GM21360 (cell line): ENCODE data around the gene BPIFB2.
"Not testable (repeated sequence)": the region's sequence is repeated elsewhere in the genome, so short reads cannot be mapped to it uniquely, and the experiment has no call there.

Experiments
- ATAC-seq: cut with Tn5 transposase; IDR thresholded peaks from one replicate; pipeline ENCODE4 v1.9.1; 2021; ENCODE audit warnings: mild to moderate bottlenecking, moderate library complexity; ENCODE audit not compliant: unreplicated experiment

BPIFB2 gene

DNA sequence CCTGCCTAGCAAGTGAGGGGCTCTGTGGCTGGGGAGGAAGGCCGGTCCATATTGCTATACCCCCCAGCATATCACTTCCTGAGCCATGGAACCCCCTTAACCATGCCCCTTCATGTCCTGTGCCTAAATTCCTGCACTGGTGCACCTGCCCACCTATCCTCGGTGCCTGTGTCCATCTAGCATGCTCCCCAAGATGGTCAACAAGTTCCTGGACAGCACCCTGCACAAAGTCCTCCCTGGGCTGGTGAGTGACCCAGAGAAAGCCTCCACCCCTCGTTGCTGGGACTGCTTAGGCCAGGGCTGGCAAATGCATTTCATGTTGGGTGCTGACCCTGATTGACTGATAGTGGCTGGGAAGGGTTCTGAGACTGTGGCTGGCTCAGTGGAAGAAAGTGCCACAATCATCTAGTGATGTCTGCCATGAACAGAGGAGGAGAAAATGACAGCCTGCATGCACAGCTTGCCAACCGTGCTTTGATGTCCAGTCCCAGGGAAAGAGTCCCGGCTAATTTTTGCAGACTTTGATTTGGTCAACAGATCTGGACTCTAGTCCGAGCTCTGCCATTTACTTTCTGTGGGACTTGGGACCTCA, 27.5 kb downstream of the BPIFB2 start:
- no peak for ATAC-seq

DNA sequence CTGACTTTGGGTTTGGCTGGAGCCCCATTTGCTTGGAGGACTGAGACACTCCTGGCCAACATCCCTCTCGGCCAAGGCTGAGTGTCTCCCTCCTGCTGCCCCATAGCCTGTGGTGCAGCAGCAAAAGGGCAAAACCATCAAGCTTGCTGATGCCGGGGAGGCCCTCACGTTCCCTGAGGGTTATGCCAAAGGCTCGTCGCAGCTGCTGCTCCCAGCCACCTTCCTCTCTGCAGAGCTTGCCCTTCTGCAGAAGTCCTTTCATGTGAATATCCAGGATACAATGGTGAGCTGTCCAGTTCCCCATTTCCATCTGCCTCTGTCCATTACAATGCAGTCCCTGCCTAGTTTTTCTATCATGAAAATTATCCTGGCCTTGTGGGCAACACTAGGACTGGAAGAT, 30.0 kb downstream of the BPIFB2 start:
- no peak for ATAC-seq

GRCh38 chr20:33038243-33038642, 30.7 kb downstream of the BPIFB2 start:
- no peak for ATAC-seq

GRCh38 chr20:33042430-33042829, 34.9 kb downstream of the BPIFB2 start:
- no peak for ATAC-seq

GRCh38 chr20:33042983-33043730, 35.7 kb downstream of the BPIFB2 start:
- no peak for ATAC-seq

- no peak for ATAC-seq
Observed at GRCh38 chr20:33043731-33044181, 36.3 kb downstream of the BPIFB2 start.

DNA sequence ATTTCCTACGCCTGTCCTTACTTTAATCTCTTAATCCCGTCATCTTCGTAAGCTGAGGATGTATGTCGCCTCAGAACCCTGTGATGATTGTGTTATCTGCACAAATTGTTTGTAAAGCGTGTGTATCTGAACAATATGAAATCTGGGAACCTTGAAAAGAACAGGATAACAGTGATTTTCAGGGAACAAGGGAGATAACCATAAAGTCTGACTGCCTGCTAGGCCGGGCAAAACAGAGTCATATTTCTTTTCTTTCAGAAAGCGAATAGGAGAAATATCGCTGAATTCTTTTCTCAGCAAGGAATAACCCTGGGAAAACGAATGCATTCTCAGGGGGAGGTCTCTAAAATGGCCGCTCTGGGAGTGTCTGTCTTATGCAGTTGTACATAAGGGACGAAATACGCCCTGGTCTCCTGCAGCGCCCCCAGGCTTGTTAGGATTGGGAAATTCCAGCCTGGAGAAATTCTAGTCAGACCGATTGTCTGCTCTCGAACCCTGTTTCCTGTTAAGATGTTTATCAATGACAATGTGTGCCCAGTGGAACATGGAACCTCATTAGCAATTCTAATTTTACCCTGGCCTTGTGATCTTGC, 37.7 kb downstream of the BPIFB2 start:
- ATAC-seq = not testable (repeated sequence)

GRCh38 chr20:33046412-33046811, 38.9 kb downstream of the BPIFB2 start:
- ATAC-seq = no peak

DNA sequence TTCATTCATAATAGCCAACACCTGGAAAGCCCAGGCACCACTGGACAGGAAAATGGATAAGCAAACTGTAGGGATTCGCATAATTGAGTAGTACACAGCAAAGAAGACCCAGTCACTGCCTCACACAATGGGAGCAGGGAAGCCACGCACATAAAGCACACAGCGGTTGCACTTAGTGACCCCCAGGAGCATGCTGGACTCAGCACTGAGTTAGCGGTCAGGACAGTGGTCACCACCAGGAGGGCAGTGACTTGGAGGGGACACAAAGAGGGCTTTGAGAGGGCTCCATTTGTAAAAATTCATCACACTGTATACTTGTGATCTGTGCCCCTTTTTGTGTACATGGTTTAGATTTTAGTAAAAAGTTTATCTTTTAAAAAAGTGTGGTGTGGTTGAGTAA, 43.8 kb downstream of the BPIFB2 start:
- ATAC-seq = no peak

DNA sequence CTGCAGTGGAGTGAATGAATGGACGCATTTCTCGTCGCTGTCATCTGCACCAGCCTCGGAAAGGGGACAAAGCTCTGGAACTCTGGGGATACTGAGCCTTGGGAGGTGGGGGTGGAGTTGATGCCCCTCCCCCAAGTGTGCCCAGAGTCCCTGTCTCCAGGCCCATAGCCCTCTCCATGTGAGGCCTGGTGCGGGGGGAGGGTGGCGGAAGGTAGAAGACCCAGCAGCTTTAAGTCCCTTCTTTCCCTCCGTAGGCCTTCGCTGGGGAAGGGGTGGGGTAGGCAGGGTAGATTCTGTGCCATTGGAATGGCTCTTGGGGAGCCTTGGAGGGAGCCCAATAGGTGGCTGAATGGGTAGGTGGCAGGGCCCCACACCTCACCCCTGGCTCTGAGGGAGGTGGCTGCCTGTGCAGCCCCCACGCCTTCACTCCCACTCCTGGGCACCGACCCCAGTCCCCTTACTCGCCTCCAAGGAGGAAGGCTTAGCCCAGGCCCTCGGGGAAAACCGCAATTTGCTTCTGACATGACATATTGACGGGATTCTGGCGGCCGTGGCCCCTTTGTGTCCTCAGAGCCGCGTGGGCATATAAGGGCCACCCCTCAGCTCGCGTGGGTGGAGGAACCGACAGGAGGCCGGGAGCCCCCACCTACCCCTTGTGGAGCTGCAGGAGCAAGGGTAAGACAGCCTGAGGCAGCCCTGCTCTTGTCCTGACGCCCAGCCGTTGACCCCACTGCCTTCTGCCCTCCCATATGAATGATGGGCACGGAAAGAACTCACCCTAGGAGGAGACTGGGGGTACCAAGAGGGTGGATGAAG, 46.0 kb downstream of the BPIFB2 start, which contains the start of gene BPIFB3:
Gene BPIFB3, plus strand, starts transcription at position 613 of the 816 bp plus-strand sequence. CDS start 1,533 bp downstream, outside the sequence.
- ATAC-seq = no peak

- ATAC-seq = no peak
Observed at GRCh38 chr20:33054381-33054780, 46.9 kb downstream of the BPIFB2 start.

DNA sequence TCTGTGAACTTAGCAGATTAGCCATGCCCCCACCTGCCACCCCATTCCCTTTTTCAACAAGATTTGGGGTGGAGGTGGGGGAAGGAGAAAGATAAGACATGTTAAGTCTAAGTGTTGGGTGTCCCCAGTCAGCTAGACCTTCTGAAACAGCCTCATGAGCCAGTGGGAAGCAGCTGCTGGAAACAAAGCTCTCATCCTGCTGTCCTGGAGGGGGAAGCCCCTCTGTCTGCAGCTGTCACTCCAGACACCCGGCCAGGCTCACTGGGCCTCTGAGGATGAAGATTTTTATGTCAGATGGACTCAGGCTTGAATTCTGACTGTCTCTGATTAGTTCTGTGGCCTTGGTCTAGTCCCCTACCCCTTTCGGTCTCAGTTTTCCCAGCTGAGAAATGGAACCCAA, 47.3 kb downstream of the BPIFB2 start:
- ATAC-seq = no peak

- ATAC-seq = no peak
Observed at GRCh38 chr20:33059136-33059535, 51.6 kb downstream of the BPIFB2 start.

DNA sequence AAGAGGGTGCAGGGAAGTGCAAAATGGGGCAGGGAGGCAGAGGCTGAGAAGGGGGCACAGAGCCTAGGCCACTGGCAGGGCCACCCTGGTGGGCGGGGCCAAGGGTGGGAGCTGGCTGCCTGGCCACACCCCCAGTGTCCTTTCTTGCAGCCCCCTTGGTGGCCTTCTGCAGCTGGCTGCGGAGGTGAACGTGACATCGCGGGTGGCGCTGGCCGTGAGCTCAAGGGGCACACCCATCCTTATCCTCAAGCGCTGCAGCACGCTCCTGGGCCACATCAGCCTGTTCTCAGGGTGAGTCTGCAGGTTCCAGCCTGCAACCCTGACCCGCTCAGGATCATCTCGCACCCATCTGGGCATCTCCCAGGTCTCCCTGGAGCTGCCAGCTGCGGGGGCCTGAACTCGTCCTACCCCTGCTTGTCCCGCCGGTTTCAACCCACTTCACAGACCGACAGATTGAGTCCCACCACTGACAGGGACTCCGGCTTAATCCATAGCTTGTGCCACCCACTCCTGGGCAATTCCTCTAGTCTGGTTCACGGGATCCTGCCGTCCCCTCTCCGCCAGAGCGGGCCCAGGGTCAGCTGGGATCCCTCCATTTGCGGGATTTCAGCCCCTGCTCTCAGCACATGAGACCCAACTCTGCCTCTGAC, 52.4 kb downstream of the BPIFB2 start:
- no peak for ATAC-seq

DNA sequence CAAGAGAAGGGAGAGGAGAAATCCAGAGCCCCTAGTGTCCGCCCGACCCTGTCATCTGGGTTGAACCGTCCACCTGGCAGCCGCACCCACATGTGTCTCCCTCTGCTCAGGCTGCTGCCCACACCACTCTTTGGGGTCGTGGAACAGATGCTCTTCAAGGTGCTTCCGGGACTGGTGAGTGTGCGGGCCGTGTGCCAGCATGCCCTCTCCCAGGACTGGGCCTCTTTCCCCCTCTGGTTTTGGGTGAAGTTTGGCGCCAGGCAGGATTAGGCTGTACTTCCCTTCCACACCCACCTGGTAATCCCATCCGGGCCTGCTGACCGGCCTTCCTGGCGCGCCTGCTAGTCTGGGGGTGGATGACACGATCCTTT, 54.1 kb downstream of the BPIFB2 start:
- ATAC-seq = no peak

GRCh38 chr20:33062105-33062824, 54.8 kb downstream of the BPIFB2 start:
- ATAC-seq = no peak

GRCh38 chr20:33062825-33063149, 55.3 kb downstream of the BPIFB2 start:
- no peak for ATAC-seq

DNA sequence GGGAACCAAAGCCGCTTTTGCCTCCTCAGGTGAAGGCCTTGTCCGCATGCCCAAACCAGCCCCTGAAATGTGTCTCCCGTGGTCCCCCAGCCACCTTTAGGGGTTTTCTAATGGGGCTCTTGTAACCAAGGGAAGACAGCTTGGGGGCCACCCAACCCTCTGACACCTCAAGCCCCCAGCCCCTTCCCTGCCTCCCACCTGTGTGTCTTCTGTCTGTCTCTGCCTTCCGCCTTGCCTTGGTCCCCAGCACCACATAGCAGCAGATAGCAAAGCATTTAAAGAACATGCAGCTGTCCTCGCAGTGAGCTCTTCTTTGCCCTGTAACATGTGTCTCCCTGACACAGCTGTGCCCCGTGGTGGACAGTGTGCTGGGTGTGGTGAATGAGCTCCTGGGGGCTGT, 55.8 kb downstream of the BPIFB2 start:
- ATAC-seq = no peak

DNA sequence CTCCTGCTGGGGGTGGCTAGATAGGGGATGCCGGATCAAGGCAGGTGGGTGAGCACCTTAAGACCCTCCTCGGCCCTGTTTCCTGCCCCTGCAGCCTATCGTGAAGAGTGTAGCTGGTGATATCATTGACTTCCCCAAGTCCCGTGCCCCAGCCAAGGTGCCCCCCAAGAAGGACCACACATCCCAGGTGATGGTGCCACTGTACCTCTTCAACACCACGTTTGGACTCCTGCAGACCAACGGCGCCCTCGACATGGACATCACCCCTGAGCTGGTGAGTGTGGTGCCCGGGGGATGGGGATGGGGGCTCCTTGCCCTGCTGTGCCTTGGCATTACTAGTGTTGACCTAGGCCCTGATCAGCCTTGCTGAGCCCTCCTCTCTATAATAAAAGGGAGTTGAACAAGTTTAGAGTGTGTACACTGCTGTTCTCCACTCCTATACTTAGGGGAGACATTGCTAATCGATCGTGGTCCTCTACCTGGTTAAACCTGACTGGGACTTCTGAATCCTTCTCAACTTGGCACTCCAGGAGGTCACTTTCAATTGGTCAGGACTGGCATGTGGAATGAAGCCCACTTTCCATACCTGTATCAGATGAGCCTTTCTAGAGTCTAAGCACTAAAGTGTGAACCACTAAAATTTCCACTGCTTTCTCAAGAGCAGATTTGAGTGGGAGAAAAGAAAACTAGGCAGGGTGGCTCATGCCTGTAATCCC, 57.2 kb downstream of the BPIFB2 start:
- no peak for ATAC-seq

DNA sequence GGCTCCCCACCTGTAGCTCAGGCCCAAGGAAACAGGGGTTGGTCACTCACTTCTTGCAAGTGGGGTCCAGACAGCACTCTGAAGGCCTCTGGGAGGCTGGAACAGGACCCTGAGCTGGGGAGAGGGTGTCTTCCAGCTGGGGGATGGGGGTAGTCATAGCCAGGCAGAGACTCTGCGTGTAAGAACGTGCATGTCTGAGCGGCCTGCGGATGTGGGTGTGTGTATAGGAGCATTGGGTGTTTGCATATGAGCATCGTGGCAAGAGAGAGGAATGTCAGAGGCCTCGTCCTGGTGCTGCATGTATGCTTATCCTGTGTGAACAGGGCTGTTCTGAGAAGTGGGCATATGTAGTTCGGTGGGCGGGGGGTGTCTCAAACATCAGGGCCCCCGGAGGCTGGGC, 58.3 kb downstream of the BPIFB2 start:
- ATAC-seq = no peak
